Measurements from ENCODE around the gene GDA.

GDA gene

DNA sequence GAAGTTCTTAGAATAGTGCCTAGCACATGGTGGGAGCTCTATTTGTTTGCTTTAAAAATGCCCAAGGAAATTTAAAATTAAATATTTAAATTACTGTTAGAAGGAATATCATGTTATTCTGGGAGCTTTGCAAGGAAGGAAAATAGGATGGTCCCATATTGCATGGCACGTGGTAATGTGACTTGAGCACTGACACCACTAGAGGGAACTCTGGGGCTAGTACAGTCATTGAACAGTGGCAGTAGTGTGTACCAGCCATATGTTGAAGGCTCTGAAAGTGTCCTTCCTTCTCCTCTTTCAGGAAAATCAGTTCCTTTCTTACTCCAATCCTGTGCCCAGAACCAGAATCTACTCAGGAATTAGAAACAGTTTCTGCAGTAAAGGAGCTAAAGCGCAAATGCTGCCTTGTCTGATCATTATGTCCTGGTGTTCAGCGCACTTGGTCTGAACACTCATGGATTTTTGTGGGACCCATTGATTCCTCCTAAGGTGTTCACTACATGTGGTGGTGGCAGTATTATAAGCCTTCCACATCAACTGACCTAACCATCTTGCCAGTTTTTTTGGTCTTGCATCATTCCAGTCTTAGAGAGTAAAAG lies 54.1 kb downstream of the GDA start:
- WGBS, 2 experiments = 71 to 78% methylated on average over 3 of the region's 3 CpGs
- H3K4me3 ChIP-seq (ENCODE audit: insufficient read depth, low read depth, low read length) = no peak overlapping the region
- H3K4me1 ChIP-seq (ENCODE audit: control insufficient read depth, insufficient read depth, low read length) = no peaks in the 10 kb centered on the region
- no peaks in the 10 kb centered on the region for H3K27me3 ChIP-seq (ENCODE audit: control insufficient read depth, insufficient read depth, low read length, poor library complexity, severe bottlenecking)
- H3K9me3 ChIP-seq (ENCODE audit: control insufficient read depth, low read length) = no peaks in the 10 kb centered on the region
- H3K36me3 ChIP-seq (ENCODE audit: control insufficient read depth, insufficient read depth, low read length) = no peaks in the 10 kb centered on the region
- no peak overlapping the region for H3K27ac ChIP-seq (ENCODE audit: insufficient read depth, low read depth, low read length, poor library complexity, severe bottlenecking)

DNA sequence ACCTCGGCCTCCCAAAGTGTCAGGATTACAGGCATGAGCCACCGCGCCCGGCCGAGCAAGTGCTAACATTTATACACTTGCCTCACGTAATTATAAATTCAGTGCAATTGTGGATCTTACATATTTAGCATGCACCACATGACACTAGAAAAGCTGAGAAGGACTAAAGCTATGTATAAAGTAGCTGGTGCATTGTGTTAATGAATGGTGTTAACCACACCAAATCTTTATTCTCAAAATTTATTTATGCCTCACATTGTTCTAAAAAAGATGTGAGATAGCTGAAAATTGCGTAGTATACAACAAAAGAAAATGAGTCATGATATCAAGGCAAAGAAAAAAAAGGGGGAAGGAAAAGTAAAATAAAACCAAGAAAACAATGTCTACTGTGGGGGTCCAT lies 54.8 kb downstream of the GDA start:
- H3K4me1 ChIP-seq (ENCODE audit: control insufficient read depth, insufficient read depth, low read length) = no peaks in the 10 kb centered on the region
- H3K4me3 ChIP-seq (ENCODE audit: insufficient read depth, low read depth, low read length) = no peak overlapping the region
- no peaks in the 10 kb centered on the region for H3K9me3 ChIP-seq (ENCODE audit: control insufficient read depth, low read length)
- 94 to 96% methylated on average over 7 of the region's 7 CpGs for WGBS, 2 experiments
- no peak overlapping the region for H3K27ac ChIP-seq (ENCODE audit: insufficient read depth, low read depth, low read length, poor library complexity, severe bottlenecking)
- H3K27me3 ChIP-seq (ENCODE audit: control insufficient read depth, insufficient read depth, low read length, poor library complexity, severe bottlenecking) = no peaks in the 10 kb centered on the region
- H3K36me3 ChIP-seq (ENCODE audit: control insufficient read depth, insufficient read depth, low read length) = no peaks in the 10 kb centered on the region

DNA sequence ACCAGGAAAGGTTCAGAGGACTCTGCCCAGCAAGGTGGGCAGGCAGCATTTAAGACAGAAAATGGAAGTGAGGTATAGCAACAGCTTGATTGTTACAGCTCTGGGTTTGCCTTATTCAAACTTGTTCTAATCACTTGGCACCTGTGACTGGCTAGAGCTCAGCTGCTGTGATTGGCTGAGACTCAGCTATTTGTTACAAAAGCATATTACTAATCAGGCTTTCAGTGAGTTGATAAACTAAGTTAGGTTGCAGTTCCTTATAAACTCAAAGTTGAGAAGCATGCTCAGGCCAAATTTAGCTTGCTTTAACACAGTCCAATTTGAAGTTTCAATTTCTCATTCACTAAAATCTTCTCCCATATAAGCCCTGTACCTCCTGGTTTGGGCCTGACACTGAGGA lies 56.3 kb downstream of the GDA start:
- H3K36me3 ChIP-seq (ENCODE audit: control insufficient read depth, insufficient read depth, low read length) = no peaks in the 10 kb centered on the region
- H3K9me3 ChIP-seq (ENCODE audit: control insufficient read depth, low read length) = no peaks in the 10 kb centered on the region
- no peaks in the 10 kb centered on the region for H3K27me3 ChIP-seq (ENCODE audit: control insufficient read depth, insufficient read depth, low read length, poor library complexity, severe bottlenecking)
- H3K4me1 ChIP-seq (ENCODE audit: control insufficient read depth, insufficient read depth, low read length) = no peaks in the 10 kb centered on the region
- H3K27ac ChIP-seq (ENCODE audit: insufficient read depth, low read depth, low read length, poor library complexity, severe bottlenecking) = no peak overlapping the region
- no peak overlapping the region for H3K4me3 ChIP-seq (ENCODE audit: insufficient read depth, low read depth, low read length)

DNA sequence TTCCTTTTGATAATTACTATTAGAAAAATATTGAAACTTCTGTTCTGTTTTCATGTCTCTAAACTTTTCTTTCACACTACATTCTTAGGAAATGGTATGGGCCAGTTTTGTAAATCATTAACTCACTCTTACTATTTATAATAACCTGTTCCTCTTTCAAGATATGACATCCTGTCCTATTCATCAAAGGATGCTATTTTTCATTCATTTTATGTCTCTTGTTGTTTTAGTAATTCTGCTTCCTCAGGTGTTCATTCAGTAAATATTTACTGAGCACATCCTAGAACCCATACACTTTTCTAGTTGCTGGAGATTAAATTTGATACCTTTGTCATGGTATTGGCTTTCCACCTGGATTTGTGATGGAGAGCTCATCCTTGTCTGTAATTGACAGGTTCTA lies 58.0 kb downstream of the GDA start:
- no peaks in the 10 kb centered on the region for H3K36me3 ChIP-seq (ENCODE audit: control insufficient read depth, insufficient read depth, low read length)
- H3K27ac ChIP-seq (ENCODE audit: insufficient read depth, low read depth, low read length, poor library complexity, severe bottlenecking) = no peak overlapping the region
- no peak overlapping the region for H3K4me3 ChIP-seq (ENCODE audit: insufficient read depth, low read depth, low read length)
- H3K4me1 ChIP-seq (ENCODE audit: control insufficient read depth, insufficient read depth, low read length) = no peaks in the 10 kb centered on the region
- no peaks in the 10 kb centered on the region for H3K27me3 ChIP-seq (ENCODE audit: control insufficient read depth, insufficient read depth, low read length, poor library complexity, severe bottlenecking)
- H3K9me3 ChIP-seq (ENCODE audit: control insufficient read depth, low read length) = no peaks in the 10 kb centered on the region

DNA sequence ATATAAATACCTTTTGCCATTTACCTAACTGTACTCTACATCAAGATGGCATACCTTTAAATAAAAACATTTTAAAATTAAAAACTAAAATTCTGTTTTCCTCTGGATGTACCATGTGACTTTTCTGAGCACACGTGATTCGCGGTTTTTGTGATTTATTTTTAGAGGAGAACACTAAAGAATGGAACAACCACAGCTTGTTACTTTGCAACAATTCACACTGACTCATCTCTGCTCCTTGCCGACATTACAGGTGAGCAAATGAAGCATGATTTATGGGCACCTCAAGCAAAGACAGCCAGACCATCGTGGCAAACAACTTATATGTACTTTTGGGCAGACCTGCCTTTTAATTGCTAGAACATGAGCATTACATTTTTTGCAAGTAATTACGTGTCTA lies 61.3 kb downstream of the GDA start:
- H3K4me1 ChIP-seq (ENCODE audit: control insufficient read depth, insufficient read depth, low read length) = no peaks in the 10 kb centered on the region
- no peak overlapping the region for H3K4me3 ChIP-seq (ENCODE audit: insufficient read depth, low read depth, low read length)
- H3K9me3 ChIP-seq (ENCODE audit: control insufficient read depth, low read length) = no peaks in the 10 kb centered on the region
- H3K27ac ChIP-seq (ENCODE audit: insufficient read depth, low read depth, low read length, poor library complexity, severe bottlenecking) = no peak overlapping the region
- H3K27me3 ChIP-seq (ENCODE audit: control insufficient read depth, insufficient read depth, low read length, poor library complexity, severe bottlenecking) = no peaks in the 10 kb centered on the region
- H3K36me3 ChIP-seq (ENCODE audit: control insufficient read depth, insufficient read depth, low read length) = no peaks in the 10 kb centered on the region
- 92% methylated on average over 6 of the region's 6 CpGs for WGBS, 2 experiments

DNA sequence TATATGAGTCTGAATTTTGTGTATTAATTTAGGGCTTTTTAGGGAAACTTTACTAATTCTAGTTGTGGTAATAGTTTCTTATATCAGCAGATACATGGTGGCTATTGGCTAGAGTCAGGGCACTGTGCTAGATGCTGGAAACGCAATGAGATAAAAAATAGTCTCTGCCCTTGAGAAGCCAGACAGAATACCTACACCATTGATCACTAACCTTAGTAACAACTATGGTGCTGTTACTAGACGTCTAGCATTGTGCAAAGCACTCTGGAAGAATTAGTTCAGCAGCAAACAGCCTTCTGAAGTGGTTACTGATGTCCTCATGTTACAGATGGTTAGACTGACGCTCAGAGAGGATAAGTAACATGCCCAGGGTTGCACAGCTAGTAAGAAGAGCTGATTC lies 61.8 kb downstream of the GDA start:
- Histone ChIP-seq H3K4me1 (ENCODE audit: control insufficient read depth, insufficient read depth, low read length) (no peaks in the 10 kb centered on the region), H3K36me3 (ENCODE audit: control insufficient read depth, insufficient read depth, low read length) (no peaks in the 10 kb centered on the region), H3K27ac (ENCODE audit: insufficient read depth, low read depth, low read length, poor library complexity, severe bottlenecking) (no peak overlapping the region), H3K4me3 (ENCODE audit: insufficient read depth, low read depth, low read length) (no peak overlapping the region), H3K9me3 (ENCODE audit: control insufficient read depth, low read length) (no peaks in the 10 kb centered on the region), H3K27me3 (ENCODE audit: control insufficient read depth, insufficient read depth, low read length, poor library complexity, severe bottlenecking) (no peaks in the 10 kb centered on the region)
- 83% methylated on average over 3 of the region's 3 CpGs for WGBS, 2 experiments

DNA sequence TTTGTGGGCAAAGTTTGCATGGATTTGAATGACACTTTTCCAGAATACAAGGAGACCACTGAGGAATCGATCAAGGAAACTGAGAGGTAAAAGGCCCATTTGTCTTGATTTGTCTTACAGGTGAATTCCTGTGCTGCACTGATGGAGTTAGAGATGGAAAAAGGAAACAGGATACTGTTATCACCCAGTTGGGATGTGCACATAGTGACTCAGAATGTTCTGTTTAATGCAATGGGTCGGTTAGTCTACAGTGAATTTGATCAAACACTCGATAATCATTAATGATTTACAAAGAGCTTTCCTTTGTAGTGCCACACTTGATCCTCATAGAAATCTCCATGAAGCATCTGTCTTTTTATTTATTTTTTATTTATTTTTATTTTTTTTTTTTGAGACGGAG lies 64.7 kb downstream of the GDA start:
- H3K27ac ChIP-seq (ENCODE audit: insufficient read depth, low read depth, low read length, poor library complexity, severe bottlenecking) = no peak overlapping the region
- H3K27me3 ChIP-seq (ENCODE audit: control insufficient read depth, insufficient read depth, low read length, poor library complexity, severe bottlenecking) = no peaks in the 10 kb centered on the region
- H3K36me3 ChIP-seq (ENCODE audit: control insufficient read depth, insufficient read depth, low read length) = no peaks in the 10 kb centered on the region
- no peaks in the 10 kb centered on the region for H3K4me1 ChIP-seq (ENCODE audit: control insufficient read depth, insufficient read depth, low read length)
- no peak overlapping the region for H3K4me3 ChIP-seq (ENCODE audit: insufficient read depth, low read depth, low read length)
- 88 to 90% methylated on average over 4 of the region's 4 CpGs for WGBS, 2 experiments
- no peaks in the 10 kb centered on the region for H3K9me3 ChIP-seq (ENCODE audit: control insufficient read depth, low read length)

DNA sequence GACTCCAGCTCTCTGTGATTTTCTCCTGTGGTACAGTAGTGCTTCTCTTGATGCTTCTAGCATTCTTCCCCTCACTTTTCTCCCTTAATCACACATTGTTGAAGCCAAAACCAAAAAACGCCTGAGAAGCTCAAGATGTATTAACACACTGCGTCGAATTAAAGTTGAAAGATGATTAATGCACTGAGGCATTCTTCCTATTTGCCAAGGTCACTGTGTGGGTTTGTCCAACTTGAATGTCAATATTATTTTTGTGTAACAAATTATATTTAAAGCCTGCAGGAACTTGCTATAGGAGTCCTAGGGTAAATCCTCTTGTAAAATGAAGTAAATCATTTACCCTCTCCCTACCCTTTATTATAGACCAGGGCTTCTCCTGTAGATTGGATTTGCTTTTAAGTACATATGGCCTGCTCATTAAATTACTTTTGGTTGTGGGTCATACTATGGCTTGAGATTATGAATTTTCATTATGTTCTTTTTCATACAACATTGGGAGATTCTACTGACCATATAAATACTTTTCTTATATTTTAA lies 68.1 kb downstream of the GDA start:
- Histone ChIP-seq H3K27ac (ENCODE audit: insufficient read depth, low read depth, low read length, poor library complexity, severe bottlenecking) (no peak overlapping the region), H3K9me3 (ENCODE audit: control insufficient read depth, low read length) (no peaks in the 10 kb centered on the region)
- 91 to 97% methylated on average over 3 of the region's 3 CpGs for WGBS, 2 experiments

DNA sequence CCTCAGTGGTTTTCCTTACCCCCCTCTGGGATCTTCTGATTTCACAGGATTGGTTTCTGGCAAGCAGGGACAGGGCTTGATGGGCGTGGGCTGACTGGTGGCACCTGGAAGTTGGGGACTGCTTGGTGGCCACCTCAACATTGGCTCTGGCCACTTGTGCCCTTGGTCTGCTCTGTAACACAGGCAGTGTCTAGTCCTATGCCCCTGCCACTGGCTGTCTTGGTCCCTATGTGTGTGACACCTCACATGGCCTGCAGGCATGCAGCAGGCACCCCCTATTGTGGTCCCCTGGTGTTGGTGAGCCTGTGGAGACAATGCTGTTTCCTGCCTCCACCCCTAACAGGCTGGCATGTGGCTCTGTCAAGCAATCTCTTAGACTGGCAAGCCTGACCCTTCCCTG lies 71.3 kb downstream of the GDA start:
- Histone ChIP-seq H3K9me3 (ENCODE audit: control insufficient read depth, low read length) (no peaks in the 10 kb centered on the region), H3K36me3 (ENCODE audit: control insufficient read depth, insufficient read depth, low read length) (no peaks in the 10 kb centered on the region), H3K27ac (ENCODE audit: insufficient read depth, low read depth, low read length, poor library complexity, severe bottlenecking) (no peak overlapping the region), H3K4me1 (ENCODE audit: control insufficient read depth, insufficient read depth, low read length) (no peaks in the 10 kb centered on the region), H3K4me3 (ENCODE audit: insufficient read depth, low read depth, low read length) (no peak overlapping the region), H3K27me3 (ENCODE audit: control insufficient read depth, insufficient read depth, low read length, poor library complexity, severe bottlenecking) (no peaks in the 10 kb centered on the region)
- WGBS, 2 experiments = 92 to 100% methylated on average over 1 of the region's 1 CpG

More for the DNA sequence above, 68.1 kb downstream of the GDA start:
- no peaks in the 10 kb centered on the region for H3K36me3 ChIP-seq (ENCODE audit: control insufficient read depth, insufficient read depth, low read length)
- no peaks in the 10 kb centered on the region for H3K4me1 ChIP-seq (ENCODE audit: control insufficient read depth, insufficient read depth, low read length)
- H3K4me3 ChIP-seq (ENCODE audit: insufficient read depth, low read depth, low read length) = no peak overlapping the region
- no peaks in the 10 kb centered on the region for H3K27me3 ChIP-seq (ENCODE audit: control insufficient read depth, insufficient read depth, low read length, poor library complexity, severe bottlenecking)

DNA sequence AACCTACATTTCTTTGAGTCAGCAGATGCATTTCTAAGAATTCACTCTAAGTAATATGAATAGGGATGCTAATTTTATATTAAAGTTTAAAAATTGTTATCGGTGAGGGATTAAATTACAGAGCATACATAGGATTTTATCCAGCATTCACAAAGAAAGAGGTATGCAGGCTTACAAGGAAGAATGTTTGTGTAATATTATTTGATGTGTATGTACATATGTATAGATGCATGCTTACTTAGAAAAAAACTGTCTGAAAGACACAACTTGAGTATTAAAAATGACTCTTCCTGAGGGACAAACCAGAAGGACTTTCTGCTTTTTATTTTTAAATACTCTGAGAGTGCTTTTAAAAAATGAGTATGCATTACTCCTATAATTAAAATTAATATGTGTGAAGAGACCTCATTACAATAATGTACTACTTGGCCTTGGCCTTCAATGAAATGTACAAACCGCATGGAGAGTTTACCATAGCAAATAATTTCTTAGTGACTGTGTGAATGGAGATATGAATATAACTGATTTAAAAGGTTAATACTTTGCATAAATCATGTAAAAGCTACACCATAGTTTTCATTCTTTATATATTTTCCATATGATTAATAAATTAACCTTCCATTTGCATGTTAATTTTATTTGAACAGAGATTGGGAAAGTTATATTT lies 77.0 kb downstream of the GDA start:
- 100% methylated on average over 1 to 2 of the region's 2 CpGs for WGBS, 2 experiments
- no peak overlapping the region for H3K27ac ChIP-seq (ENCODE audit: insufficient read depth, low read depth, low read length, poor library complexity, severe bottlenecking)

More for the DNA sequence above, 77.0 kb downstream of the GDA start:
- Histone ChIP-seq H3K36me3 (ENCODE audit: control insufficient read depth, insufficient read depth, low read length) (no peaks in the 10 kb centered on the region), H3K4me1 (ENCODE audit: control insufficient read depth, insufficient read depth, low read length) (no peaks in the 10 kb centered on the region), H3K4me3 (ENCODE audit: insufficient read depth, low read depth, low read length) (no peak overlapping the region), H3K27me3 (ENCODE audit: control insufficient read depth, insufficient read depth, low read length, poor library complexity, severe bottlenecking) (no peaks in the 10 kb centered on the region), H3K9me3 (ENCODE audit: control insufficient read depth, low read length) (no peaks in the 10 kb centered on the region)

All from ectodermal cell (in vitro differentiated cells).